ENCODE measurements around the gene SUGT1. TPM values are rescaled to one million over a fixed set of nuclear protein-coding genes. Genes with fewer than 3 reads are reported as not detected.
"Not testable (repeated sequence)": the region's sequence is repeated elsewhere in the genome, so short reads cannot be mapped to it uniquely, and the experiment has no call there.

Gene SUGT1
- total RNA-seq = 55.5 TPM
- long read RNA-seq, partial matches to known transcripts = 0 of 3 reads
- long read RNA-seq, other reads (novel, unspliced or antisense) = 2 of 3 reads

DNA sequence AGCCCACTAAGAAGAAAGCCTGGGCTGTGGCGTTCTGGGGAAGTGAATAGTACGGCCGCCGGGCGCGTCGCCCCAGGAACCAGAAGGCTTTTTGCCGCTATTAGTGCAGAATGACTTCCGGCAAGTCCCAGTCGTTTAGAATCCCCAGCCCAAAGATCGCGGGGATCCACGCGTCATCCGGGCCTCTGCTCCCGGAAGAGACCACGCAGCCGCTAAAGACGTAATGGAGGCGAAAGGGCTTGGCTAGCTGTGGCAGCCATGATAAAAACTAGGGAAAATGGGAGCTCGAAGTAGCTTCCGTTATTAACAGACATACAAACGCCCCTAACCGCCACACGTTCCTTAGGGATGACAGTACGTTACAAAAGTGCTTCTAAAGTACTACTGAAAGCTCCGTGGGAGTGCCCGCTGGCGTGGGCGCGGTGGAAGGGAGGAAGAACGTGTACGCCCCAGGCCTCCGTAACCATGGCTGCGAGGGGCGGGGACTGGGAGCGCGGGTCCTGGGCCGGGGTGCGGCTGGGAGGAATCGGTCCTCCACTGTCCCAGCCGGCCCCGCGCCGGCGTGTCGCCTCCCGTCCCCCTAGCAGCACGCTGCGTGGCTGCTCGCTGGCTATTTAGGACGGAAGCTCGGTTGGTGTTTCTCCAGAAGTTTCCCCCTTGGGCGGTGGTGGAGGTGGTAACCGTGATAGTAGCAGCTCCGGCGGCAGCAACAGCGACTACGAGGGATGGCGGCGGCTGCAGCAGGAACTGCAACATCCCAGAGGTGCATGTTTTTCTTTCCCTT is at the start of gene SUGT1:
TSS of gene SUGT1 (plus strand) at position 641 of the 784 bp plus-strand sequence. CDS start at position 726, 85 bp downstream.
- intact Hi-C loops (cut with DNase I) = loop anchor here (5.0 kb wide), 2 partner anchors 35 to 200 kb away; partner anchors contain the start of gene VPS36
- ATAC-seq (peak; percentile 100), DNase-seq (ENCODE audit: missing footprints) (peak; percentile 99)

DNA sequence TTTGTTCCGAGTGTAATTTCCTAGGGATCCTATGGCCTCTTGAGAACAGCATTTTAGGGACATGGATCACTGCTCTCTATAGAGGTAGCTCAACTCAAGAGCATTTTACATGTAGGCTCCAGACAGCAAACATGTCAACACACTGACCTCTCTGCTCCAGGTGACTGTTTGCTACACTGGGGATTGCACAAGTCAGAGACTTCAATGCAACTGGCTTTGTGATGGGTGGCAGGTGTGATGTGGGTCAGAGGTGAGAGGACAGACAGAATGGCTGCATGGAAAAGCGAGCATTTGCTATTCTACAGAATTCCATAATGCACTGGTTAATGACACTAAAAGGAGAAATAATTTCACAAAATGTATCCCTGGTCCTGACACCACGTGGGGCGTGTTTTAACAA is 49.3 kb upstream of the SUGT1 start:
- DNase-seq (ENCODE audit: missing footprints); ATAC-seq; intact Hi-C loops (cut with DNase I): not testable (repeated sequence)

DNA sequence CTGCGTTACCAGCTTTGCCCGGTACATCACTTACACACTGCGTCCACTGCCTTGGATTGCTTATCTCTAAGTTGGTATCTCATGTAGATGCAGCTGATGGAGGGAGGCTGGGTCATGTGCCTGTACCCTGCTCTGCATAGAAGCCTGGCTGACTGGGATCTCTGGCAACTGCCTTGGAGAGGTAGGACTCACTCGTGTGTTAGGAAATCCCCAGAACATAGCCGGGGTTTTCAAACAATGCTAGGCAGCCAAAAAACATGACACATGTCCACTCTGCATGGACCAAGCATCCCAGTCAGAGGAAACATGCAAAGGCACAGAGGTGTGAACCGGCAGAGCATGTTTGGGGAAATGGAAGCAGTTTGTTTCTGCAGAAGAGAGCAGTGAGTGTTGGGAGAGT is 46.5 kb upstream of the SUGT1 start:
- intact Hi-C loops (cut with DNase I); DNase-seq (ENCODE audit: missing footprints); ATAC-seq: not testable (repeated sequence)

DNA sequence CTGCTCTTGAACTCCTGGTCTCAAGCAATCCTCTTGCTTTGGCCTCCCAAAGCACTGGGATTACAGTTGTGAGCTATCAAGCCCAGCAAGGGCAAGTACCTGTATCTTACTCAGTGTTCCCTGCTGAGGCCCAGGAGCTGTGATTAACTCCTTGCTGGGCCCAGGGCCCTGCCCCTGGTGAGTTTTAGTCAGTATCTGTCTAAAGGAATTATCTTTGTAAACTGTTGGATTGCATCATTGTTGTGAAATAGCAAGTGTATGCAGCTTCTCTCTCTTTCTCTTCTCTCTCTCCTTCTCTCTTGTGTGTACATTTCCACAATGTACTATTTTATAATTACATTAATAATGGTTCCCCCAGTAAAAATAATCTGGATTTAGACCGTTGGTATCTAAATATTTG is 45.8 kb upstream of the SUGT1 start:
- ATAC-seq; DNase-seq (ENCODE audit: missing footprints); intact Hi-C loops (cut with DNase I): not testable (repeated sequence)

DNA sequence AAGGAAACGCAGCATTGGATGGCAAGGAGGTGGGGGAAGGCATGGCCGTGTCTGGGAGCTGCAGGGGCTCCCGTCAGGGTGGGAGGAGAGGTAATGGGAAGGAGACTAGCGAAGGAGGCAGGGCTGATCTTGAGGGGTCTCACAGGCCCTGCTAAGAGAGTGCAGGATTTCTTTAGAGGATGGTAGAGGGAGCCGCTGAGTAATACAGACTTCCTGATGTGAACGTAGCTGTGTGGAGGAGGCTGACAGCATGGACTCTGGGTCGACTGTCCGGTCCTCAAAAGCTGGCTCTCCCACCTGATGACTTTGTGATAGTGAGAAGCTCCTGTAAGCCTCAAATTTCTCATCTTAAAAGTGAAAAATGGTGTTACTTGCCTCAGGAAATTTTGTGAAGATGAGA is 44.5 kb upstream of the SUGT1 start:
- intact Hi-C loops (cut with DNase I); ATAC-seq; DNase-seq (ENCODE audit: missing footprints): not testable (repeated sequence)

DNA sequence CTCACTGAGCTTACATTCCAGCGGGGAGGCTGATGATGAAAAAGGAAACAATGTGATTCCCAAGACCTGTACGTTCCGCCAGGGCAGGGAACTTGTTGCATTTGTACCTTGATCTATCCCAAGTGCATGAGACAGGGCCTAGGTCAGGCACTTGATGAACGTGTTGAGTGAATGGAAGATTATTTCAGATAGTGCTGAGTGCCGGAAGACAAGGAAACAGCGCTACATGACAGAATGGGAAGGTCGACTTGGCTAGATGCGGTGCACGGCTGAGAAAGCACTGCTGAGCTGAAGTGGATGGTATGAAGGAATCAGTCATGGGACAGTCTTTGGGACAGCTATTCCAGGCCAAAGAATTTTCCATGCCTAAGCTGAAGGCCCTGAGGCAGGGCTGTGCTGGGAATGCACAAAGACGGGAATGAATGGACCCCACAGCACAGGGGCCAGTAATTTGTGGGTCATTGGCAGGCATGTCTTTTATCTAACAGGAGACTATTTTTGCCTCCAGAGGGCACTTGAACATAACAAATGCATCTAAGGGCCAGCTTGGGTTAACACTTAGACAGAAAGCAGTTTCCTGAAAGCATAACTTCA is 43.5 kb upstream of the SUGT1 start:
- DNase-seq (ENCODE audit: missing footprints); intact Hi-C loops (cut with DNase I): not testable (repeated sequence)
- peak; percentile 88 for ATAC-seq

DNA sequence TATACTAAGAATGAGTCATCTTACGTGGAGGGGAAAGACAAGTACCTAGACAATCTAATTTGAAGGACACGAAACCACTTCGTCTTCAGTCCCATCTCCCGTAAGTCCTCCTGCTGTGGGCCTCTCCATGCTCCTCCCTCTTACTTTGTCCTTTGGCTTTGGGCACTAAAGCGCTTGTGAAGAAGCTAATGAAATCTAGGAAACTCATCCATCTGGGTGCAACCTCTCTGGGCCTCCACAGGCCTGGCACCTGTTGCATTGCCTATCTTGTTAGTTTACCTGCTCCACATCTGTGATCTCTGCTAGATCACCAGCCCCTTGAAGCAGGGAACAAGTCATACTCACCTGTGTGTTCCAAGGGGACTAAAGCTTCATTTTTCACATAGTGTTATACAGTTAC is 42.5 kb upstream of the SUGT1 start:
- intact Hi-C loops (cut with DNase I) = loop anchor here (10.0 kb wide), 1 partner anchor 355 kb away; no protein-coding TSS in a partner anchor
- DNase-seq (ENCODE audit: missing footprints); ATAC-seq: not testable (repeated sequence)

DNA sequence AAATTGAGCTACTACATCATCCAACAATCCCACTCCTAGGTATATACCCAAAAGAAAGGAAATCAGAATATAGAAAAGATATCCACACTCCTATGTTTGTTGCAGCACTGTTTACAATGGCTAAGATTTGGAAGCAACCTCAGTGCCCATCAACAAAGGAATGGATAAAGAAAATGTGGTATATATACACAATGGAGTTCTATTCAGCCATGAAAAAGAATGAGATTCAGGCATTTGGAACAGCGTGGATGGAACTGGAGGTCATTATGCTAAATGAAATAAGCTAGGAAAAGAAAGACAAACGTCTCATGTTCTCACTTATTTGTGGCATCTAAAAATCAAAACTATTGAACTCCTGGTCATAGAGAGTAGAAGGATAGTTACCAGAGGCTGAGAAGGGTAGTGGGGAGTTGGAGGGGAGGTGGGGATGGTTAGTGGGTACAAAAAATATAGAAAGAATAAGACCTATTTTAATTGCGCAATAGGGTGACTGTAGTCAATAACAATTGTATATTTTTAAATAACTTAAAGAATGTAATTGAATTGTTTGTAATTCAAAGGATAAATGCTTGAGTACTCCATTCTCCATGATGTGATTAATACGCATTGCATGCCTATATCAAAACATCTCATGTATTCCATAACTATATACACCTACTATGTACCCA is 37.4 kb upstream of the SUGT1 start:
- intact Hi-C loops (cut with DNase I) = loop anchor here (5.0 to 10.0 kb wide), 2 partner anchors 37 to 350 kb away; partner anchors contain the start of gene SUGT1
- no peak for DNase-seq (ENCODE audit: missing footprints)
- no peak for ATAC-seq

DNA sequence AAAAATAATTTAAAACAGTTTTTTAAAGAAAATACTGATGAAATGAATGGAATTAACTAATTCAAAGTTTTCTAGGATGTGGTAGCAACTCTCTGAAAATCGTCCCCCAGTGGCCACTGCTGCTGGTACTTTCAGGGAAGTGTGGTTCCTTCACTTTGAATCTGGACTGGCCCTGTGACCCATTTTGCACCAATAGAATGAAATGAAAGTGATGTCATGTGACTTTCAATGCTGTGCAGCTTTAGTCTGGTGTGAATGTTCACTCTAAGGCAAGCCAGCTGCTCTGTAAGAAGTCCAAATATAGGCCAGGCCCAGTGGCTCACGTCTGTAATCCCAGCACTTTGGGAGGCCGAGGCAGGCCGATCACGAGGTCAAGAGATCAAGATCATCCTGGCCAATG is 36.8 kb upstream of the SUGT1 start:
- ATAC-seq = no peak
- no peak for DNase-seq (ENCODE audit: missing footprints)
- intact Hi-C loops (cut with DNase I) = loop anchor here (5.0 to 10.0 kb wide), 2 partner anchors 36 to 349 kb away; partner anchors contain the start of gene SUGT1

DNA sequence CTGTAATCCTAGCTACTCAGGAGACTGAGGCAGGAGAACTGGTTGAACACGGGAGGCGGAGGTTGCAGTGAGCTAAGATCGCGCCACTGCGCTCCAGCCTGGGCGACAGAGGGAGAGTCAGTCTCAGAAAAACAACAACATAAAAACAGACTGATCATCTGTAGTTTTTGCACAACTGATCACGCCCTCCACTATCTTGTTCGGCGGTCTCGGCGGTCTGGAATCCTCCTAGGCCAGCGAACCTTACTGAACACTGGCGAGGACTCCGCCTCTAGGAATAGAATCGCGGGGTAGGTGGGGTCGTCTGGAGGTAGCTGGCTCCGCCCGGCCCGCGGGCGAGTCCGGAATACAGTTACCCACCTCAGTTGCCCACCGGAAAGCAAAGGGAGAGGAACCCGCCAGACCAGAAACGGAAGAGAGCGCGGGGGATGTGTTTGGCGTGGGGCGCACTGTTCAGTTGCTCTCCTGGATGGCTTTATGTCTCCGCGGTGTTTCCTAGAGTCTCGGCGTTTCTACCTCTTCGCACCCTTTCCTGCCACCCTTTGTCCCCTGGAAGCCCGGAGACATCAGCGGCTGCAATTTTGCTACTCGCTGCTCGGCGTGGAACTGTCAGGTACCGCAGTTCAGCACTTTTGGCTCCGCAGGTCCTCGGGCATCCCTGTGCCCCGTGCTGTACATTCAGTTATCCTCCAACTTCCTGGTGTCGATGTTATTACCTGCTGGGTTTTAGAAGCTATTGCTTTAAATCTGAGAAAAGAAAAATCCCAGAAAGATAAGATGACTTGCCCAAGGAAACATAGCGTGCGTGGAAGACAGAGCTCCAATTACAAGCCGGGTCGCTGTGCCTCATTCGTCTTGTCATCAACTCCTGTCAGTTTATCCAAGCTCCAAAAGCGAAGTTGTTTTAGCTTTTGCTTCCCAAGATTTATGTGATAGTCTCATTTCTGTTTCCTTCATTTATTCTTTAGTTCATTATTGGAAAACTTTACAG is 35.3 kb upstream of the SUGT1 start:
- peak; percentile 83 for DNase-seq (ENCODE audit: missing footprints)
- ATAC-seq = peak; percentile 96
- intact Hi-C loops (cut with DNase I) = loop anchor here (5.0 to 10.0 kb wide), 2 partner anchors 35 to 347 kb away; partner anchors contain the start of gene SUGT1

DNA sequence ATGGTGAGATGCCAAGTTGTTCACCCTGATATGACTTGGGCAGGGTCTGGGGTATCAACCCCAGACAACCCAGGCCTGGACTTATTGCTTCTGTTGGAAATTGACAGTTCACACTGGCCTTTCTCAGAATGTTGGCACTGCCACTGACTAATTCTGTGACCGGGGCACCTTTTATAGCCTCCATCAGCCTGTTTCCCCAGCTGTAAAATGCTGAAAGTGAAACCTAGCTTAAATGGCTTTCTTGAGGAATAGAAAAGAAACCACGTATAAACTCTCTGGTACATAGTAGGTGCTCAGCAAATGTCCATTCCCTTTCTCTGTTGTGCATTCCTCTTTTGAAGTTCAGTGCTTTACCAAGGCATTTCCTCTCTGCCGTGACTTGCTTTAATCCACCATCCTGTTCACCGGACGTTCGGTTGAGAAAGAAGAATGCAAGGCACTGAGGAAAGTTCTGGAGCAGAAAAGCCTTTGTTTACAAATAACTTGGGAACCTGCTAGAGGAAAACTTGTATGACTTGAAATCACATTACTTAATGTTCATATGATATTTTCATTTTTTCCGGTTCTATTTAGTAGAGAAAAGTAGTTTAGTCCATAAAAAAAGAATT is 21.4 kb upstream of the SUGT1 start:
- intact Hi-C loops (cut with DNase I); DNase-seq (ENCODE audit: missing footprints); ATAC-seq: not testable (repeated sequence)

DNA sequence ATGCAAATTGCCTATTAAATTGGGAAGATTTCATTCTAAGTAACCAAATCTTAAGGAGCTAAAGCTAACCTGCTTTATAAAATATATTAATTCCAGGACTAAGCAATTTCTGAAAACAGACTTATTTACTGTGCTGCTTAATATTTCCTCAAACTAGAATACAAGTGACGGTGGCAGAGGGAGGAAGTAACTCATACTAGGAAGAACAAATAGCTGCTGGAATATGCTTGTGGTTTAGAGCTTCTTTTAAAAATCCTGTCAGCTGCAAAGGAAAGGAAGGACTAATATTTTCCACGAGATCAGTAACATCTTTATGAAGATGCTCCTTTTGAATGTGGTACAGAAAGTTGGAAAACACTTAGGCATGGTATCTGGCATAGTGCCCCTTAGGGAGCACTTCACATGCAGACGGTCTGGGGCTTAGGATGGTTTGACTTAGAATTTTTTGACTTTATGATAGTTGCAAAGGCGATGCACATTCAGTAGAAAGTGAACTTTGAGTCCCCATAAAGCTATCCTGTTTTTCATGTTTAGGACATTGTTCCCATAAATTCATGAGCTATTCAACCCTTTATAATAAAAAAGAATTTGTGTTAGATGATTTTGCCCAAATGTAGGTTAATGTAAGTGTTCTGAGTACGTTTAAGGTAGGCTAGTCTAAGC is 13.8 kb upstream of the SUGT1 start:
- intact Hi-C loops (cut with DNase I) = no loop called here
- DNase-seq (ENCODE audit: missing footprints) = no peak
- no peak for ATAC-seq

DNA sequence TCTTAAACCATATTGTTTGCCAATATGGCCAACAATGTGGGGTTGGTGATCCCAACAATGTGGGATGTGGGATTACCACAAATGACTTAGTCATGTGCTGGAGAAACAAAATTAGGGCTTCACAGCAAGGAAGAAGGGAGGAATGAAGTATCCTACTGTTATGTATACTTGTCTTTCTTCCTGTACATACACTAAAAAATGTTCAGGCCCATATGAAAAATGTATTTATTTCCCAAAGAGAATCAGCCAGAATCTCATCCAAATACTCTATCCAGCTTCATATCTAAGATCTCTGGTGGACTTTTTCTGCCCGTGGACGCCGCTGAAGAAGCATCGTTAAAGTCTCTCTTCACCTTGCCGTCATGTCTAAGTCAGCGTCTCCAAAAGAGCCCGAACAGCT is 10.5 kb upstream of the SUGT1 start, which contains the start of gene HNRNPA1L2:
TSS of gene HNRNPA1L2 (plus strand) at position 301 of the 400 bp plus-strand sequence. CDS start at position 363, 62 bp downstream.
- DNase-seq (ENCODE audit: missing footprints) (no peak), ATAC-seq (no peak)
- intact Hi-C loops (cut with DNase I) = no loop called here

DNA sequence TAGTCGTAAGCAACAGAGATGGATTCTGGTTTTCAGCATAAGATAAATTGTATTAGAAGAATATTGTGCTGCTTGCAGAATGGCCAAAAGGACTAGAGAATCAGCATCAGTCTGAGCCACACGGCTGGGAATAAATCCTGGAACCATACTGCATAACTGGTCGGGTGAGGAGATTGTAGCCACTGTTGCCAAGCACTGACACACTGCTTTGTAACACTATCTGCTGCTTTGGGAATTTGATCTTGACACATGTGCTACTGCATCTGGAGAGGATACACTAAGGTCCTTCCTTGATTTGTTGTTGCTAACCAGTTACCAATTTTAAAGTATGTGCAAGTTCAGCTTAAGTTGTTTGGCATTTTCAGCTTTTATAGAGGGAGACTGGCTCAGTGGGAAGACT is 8.5 kb upstream of the SUGT1 start:
- DNase-seq (ENCODE audit: missing footprints) (no peak), ATAC-seq (peak; percentile 62)
- intact Hi-C loops (cut with DNase I) = no loop called here

DNA sequence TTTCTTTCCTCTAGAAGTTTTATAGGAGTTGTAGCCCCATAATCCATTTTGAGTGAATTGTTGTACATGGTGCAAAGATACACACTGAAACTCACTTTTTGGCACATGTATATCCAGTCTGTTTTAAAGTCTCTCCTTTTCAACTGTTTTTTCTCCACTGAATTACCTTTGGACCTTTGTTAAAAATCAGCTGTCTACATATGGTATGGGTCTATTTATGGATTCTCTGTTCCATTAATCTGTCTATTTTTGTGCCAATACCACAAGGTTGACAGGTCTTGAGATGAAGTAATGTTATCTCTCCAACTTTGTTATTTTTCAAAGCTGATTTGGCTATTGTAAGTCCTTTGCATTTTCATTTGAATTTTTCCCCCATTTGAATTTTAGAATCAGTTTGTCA is 5.7 kb upstream of the SUGT1 start:
- DNase-seq (ENCODE audit: missing footprints) (no peak), ATAC-seq (no peak)
- intact Hi-C loops (cut with DNase I) = no loop called here

DNA sequence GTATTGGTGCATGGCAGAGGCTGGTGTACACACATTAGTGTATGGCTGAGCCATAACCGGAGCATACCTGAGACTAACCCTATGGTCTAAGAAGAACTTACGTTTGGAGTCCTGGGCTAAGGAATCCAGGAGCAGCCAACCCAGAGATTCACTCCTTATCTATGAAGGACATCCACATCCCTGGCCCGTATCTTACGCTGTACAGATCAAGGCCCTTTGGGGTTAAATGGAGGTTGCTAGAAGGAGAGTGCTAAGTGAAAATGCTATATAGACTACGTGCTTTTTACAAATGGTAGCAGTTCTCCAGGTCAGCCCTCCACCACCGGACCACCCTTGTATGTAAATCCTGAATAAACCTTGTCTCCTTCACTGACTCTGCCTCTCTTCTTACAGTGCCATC is 1.9 kb upstream of the SUGT1 start:
- ATAC-seq = no peak
- DNase-seq (ENCODE audit: missing footprints) = no peak
- intact Hi-C loops (cut with DNase I) = loop anchor here (5.0 kb wide), 2 partner anchors 33 to 198 kb away; partner anchors contain the start of gene VPS36

DNA sequence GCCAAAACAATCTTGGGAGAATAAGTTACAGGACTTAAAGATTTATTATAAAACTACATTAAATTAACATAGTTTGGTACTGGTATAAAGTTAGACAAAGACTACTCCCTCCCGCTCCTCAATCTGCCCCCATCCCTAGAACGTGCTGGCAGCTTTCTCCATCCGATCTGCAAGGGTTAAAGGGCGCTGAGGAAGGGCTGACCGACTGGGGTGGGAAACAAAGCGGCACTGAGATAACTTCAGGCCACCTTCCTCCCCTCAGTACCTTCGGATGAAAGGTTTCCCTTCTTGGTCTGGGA is 790 bp upstream of the SUGT1 start:
- no peak for DNase-seq (ENCODE audit: missing footprints)
- ATAC-seq = peak; percentile 26
- intact Hi-C loops (cut with DNase I) = loop anchor here (5.0 kb wide), 2 partner anchors 35 to 200 kb away; partner anchors contain the start of gene VPS36
